IMR-90 (cell line): Measurements from ENCODE around the gene OR2T12. TPM values are rescaled to one million over a fixed set of nuclear protein-coding genes. Genes with fewer than 3 reads are reported as not detected.

Source experiments
- ATAC-seq: fragments of 200-7000 bp; cut with Tn5 transposase; 2 replicates; pipeline ENCODE4 v1.9.1; 2020; ENCODE audit warnings: low read depth, mild to moderate bottlenecking, moderate library complexity
- BruUV-seq: library from RNA; stranded (reverse); fragments of 400-500 nt; replicated peaks from 2 replicates; lab custom pipeline; 2021; lab: Mats Ljungman, UMichigan
- CTCF ChIA-PET: fragments of 300-600 bp; formaldehyde crosslinking; extraction: SDS; loops from one replicate; lab custom pipeline; 2021; ENCODE audit warnings: antibody characterized with exemption; lab: Yijun Ruan, JAX
- POLR2A ChIA-PET: fragments of 300-600 bp; sonication (Branson Sonifier 250); formaldehyde crosslinking; loops from one replicate; lab custom pipeline; 2022; ENCODE audit warnings: antibody characterized with exemption; ENCODE audit not compliant: unreplicated experiment; lab: Charles Lee
- DNase-seq: peaks from one replicate; pipeline ENCODE4 v3.0.0; 2013
- H2AFZ ChIP-seq: replicated peaks from 2 replicates; pipeline ENCODE3; 2013; ENCODE audit warnings: low read length, mild to moderate bottlenecking; ENCODE audit not compliant: poor library complexity
- H2AK5ac ChIP-seq: 2 replicates; pipeline ENCODE4 v1.6.1; 2013; ENCODE audit warnings: low read depth, low read length, inconsistent platforms
- H2AK9ac ChIP-seq: replicated peaks from 2 replicates; pipeline ENCODE3; 2013; ENCODE audit warnings: mild to moderate bottlenecking, low read depth, low read length, moderate library complexity; ENCODE audit not compliant: poor library complexity
- H2BK120ac ChIP-seq: 2 replicates; pipeline ENCODE4 v1.6.1; 2013; ENCODE audit warnings: low read depth, low read length, inconsistent platforms
- H2BK15ac ChIP-seq: 3 replicates; pipeline ENCODE4 v1.6.1; 2013; ENCODE audit warnings: low read depth, low read length, inconsistent platforms
- H2BK20ac ChIP-seq: 2 replicates; pipeline ENCODE4 v1.6.1; 2013; ENCODE audit warnings: low read depth, mild to moderate bottlenecking, inconsistent platforms, low read length, moderate library complexity
- H2BK5ac ChIP-seq: 2 replicates; pipeline ENCODE4 v1.6.1; 2013; ENCODE audit warnings: mild to moderate bottlenecking, low read depth, low read length, inconsistent platforms; ENCODE audit not compliant: poor library complexity, severe bottlenecking
- H3K14ac ChIP-seq: replicated peaks from 2 replicates; pipeline ENCODE4 v1.6.1; 2013; ENCODE audit warnings: low read depth, low read length, inconsistent platforms
- H3K18ac ChIP-seq: 2 replicates; pipeline ENCODE4 v1.6.1; 2013; ENCODE audit warnings: low read depth, low read length, control low read depth
- H3K23ac ChIP-seq: 2 replicates; pipeline ENCODE4 v1.6.1; 2013; ENCODE audit warnings: low read depth, low read length, inconsistent platforms
- H3K27ac ChIP-seq: 2 replicates; pipeline ENCODE4 v1.5.1; 2013; ENCODE audit warnings: mild to moderate bottlenecking, control low read depth, low read length; ENCODE audit not compliant: insufficient read depth
- H3K27me3 ChIP-seq: 2 replicates; pipeline ENCODE4 v1.6.1; 2013; ENCODE audit warnings: low read length; ENCODE audit not compliant: control insufficient read depth, insufficient read depth
- H3K36me3 ChIP-seq: 2 replicates; pipeline ENCODE4 v1.6.1; 2013; ENCODE audit warnings: low read length, mixed read lengths; ENCODE audit not compliant: control insufficient read depth, insufficient read depth
- H3K4ac ChIP-seq: 2 replicates; pipeline ENCODE4 v1.6.1; 2013; ENCODE audit warnings: low read depth, low read length, inconsistent platforms
- H3K4me1 ChIP-seq: 2 replicates; pipeline ENCODE4 v1.6.1; 2013; ENCODE audit warnings: low read length, mixed read lengths; ENCODE audit not compliant: control insufficient read depth, insufficient read depth
- H3K4me2 ChIP-seq: 2 replicates; pipeline ENCODE4 v1.6.1; 2013; ENCODE audit warnings: low read depth, mild to moderate bottlenecking, control low read depth, low read length, moderate library complexity
- H3K4me3 ChIP-seq: 2 replicates; pipeline ENCODE4 v1.5.1; 2013; ENCODE audit warnings: low read depth, mild to moderate bottlenecking, control low read depth, low read length, moderate library complexity; ENCODE audit not compliant: insufficient read depth
- H3K56ac ChIP-seq: 2 replicates; pipeline ENCODE4 v1.6.1; 2013; ENCODE audit warnings: low read length, inconsistent platforms; ENCODE audit not compliant: insufficient read depth; ENCODE audit errors: extremely low read depth
- H3K79me1 ChIP-seq, 2 experiments: 2 replicates each; pipeline ENCODE4 v1.6.1; 2013; ENCODE audit warnings: low read length in 2 of 2, inconsistent platforms in 1 of 2, low read depth in 1 of 2
- H3K9ac ChIP-seq: 2 replicates; pipeline ENCODE4 v1.6.1; 2013; ENCODE audit warnings: low read depth, low read length, control low read depth
- H3K9me1 ChIP-seq: 2 replicates; pipeline ENCODE4 v1.6.1; 2013; ENCODE audit warnings: low read length, inconsistent platforms; ENCODE audit not compliant: insufficient read depth
- H3K9me3 ChIP-seq: 2 replicates; pipeline ENCODE4 v1.6.1; 2013; ENCODE audit warnings: low read length; ENCODE audit not compliant: control insufficient read depth, insufficient read depth
- H4K20me1 ChIP-seq: 2 replicates; pipeline ENCODE4 v1.6.1; 2013; ENCODE audit warnings: low read length, inconsistent platforms; ENCODE audit not compliant: insufficient read depth
- H4K5ac ChIP-seq: 2 replicates; pipeline ENCODE4 v1.6.1; 2013; ENCODE audit warnings: mild to moderate bottlenecking, low read depth, low read length, control low read depth
- H4K8ac ChIP-seq, 2 experiments: 2 replicates each; pipeline ENCODE4 v1.6.1; 2013; ENCODE audit warnings: low read depth in 2 of 2, low read length in 2 of 2, control low read depth in 1 of 2, inconsistent platforms in 1 of 2
- H4K91ac ChIP-seq: 2 replicates; pipeline ENCODE4 v1.6.1; 2013; ENCODE audit warnings: low read depth, low read length, inconsistent platforms; ENCODE audit not compliant: insufficient read depth
- BHLHE40 ChIP-seq: fragments of 150-350 bp; IDR thresholded peaks from 2 replicates; pipeline ENCODE4 v1.6.1; 2016; ENCODE audit warnings: mild to moderate bottlenecking, low read depth, low read length
- CEBPB ChIP-seq: IDR thresholded peaks from 2 replicates; pipeline ENCODE4 v1.6.1; 2012; ENCODE audit warnings: low read depth, low read length, improper control_type of control experiment
- CHD1 ChIP-seq: IDR thresholded peaks from 2 replicates; pipeline ENCODE4 v1.6.1; 2012; ENCODE audit warnings: low read depth, low read length, improper control_type of control experiment
- CTCF ChIP-seq: conservative IDR thresholded peaks from 2 replicates; pipeline ENCODE4 v1.5.1; 2012; ENCODE audit warnings: mild to moderate bottlenecking, low read depth, low read length, improper control_type of control experiment
- FOS ChIP-seq: fragments of 150-350 bp; IDR thresholded peaks from 2 replicates; pipeline ENCODE4 v1.6.1; 2016; ENCODE audit warnings: low read depth, low read length
- MAFK ChIP-seq: IDR thresholded peaks from 2 replicates; pipeline ENCODE4 v1.6.1; 2012; ENCODE audit warnings: low read depth, low read length, improper control_type of control experiment
- MAZ ChIP-seq: IDR thresholded peaks from 2 replicates; pipeline ENCODE4 v1.6.1; 2012; ENCODE audit warnings: low read depth, mild to moderate bottlenecking, low read length, improper control_type of control experiment, moderate library complexity, borderline replicate concordance
- MXI1 ChIP-seq: IDR thresholded peaks from 2 replicates; pipeline ENCODE4 v1.6.1; 2012; ENCODE audit warnings: low read depth, mild to moderate bottlenecking, low read length, moderate library complexity, borderline replicate concordance
- NFE2L2 ChIP-seq: fragments of 150-350 bp; IDR thresholded peaks from 2 replicates; pipeline ENCODE4 v1.6.1; 2016; ENCODE audit warnings: low read depth, mild to moderate bottlenecking, low read length
- POLR2A ChIP-seq: IDR thresholded peaks from 2 replicates; pipeline ENCODE4 v1.6.1; 2012; ENCODE audit warnings: mild to moderate bottlenecking, low read depth, low read length
- RAD21 ChIP-seq: IDR thresholded peaks from 2 replicates; pipeline ENCODE4 v1.6.1; 2012; ENCODE audit warnings: low read length, improper control_type of control experiment
- RCOR1 ChIP-seq: IDR thresholded peaks from 2 replicates; pipeline ENCODE4 v1.6.1; 2012; ENCODE audit warnings: mild to moderate bottlenecking, low read length, improper control_type of control experiment; ENCODE audit not compliant: insufficient replicate concordance
- RFX5 ChIP-seq: IDR thresholded peaks from 2 replicates; pipeline ENCODE4 v1.8.0; 2012; ENCODE audit warnings: low read depth, mild to moderate bottlenecking, low read length, moderate library complexity
- SMC3 ChIP-seq: fragments of 150-350 bp; IDR thresholded peaks from 2 replicates; pipeline ENCODE4 v1.6.1; 2016; ENCODE audit warnings: low read depth, mild to moderate bottlenecking, antibody characterized with exemption, low read length, moderate library complexity
- USF2 ChIP-seq: fragments of 150-350 bp; IDR thresholded peaks from 2 replicates; pipeline ENCODE4 v1.6.1; 2017; ENCODE audit warnings: mild to moderate bottlenecking, antibody characterized with exemption, low read length, low read depth
- WGBS, 2 experiments: methylation state at CpG; one replicate each; pipeline versions ENCODE4 v1.1.5 to v1.1.7; 2013; ENCODE audit warnings: missing lambda C conversion rate in 2 of 2; ENCODE audit not compliant: insufficient read length in 1 of 2; ENCODE audit errors: extremely low coverage in 2 of 2; 5-methylcytosine and 5-hydroxymethylcytosine counted together
- dilution Hi-C: fragments of 300-500 bp; cut with HindIII; formaldehyde crosslinking; loops from one replicate; pipeline ENCODE4 v1.14.3; 2018; ENCODE audit warnings: low sequenced_read_pairs; ENCODE audit not compliant: unreplicated experiment
- in situ Hi-C: fragments of 300-500 bp; cut with MboI; formaldehyde crosslinking; loops from 3 replicates; pipeline ENCODE4 v1.14.3; 2019; ENCODE audit warnings: low sequenced_read_pairs, inconsistent platforms, mixed read lengths
- intact Hi-C: fragments of 100-400 bp; cut with micrococcal nuclease; formaldehyde crosslinking; loops from 2 replicates; pipeline ENCODE4 v1.10.0; 2022
- polyA plus RNA-seq, 3 experiments: library from polyadenylated mRNA; depleted of rRNA; stranded (reverse); fragments of >200 nt; gene quantifications; 2 replicates each; pipeline ENCODE4 v1.2.3, GENCODE V29; 2012; ENCODE audit warnings: low replicate concordance in 1 of 3
- total RNA-seq: library from RNA; depleted of rRNA; stranded (reverse); fragments of >200 nt; gene quantifications from 2 replicates; pipeline ENCODE4 v1.2.3, GENCODE V29; 2012

The OR2T12 gene
- total and polyA plus RNA-seq, 2 of the 4 experiments (the other 2 are of a cell fraction): not detected

- TF ChIP-seq NFE2L2: no peak
Observed at GRCh38 chr1:248303324-248303723, at the start of gene OR2T12 (continued).

GRCh38 chr1:248348475-248348874, 45.3 kb upstream of the OR2T12 start, which contains the start of gene OR14C36:
Gene OR14C36, plus strand, starts transcription at chr1:248348775. Its CDS starts 0 bp downstream, at chr1:248348775.
- no peak within 1 kb of the TSS for H3K4me3 ChIP-seq
- H2AK5ac ChIP-seq: no peak within 1 kb of the TSS
- H4K20me1 ChIP-seq: no peaks in the 10 kb centered on the region
- POLR2A ChIA-PET: no interaction called here
- no peak within 1 kb of the TSS for H3K18ac ChIP-seq
- no peak within 1 kb of the TSS for H2AK9ac ChIP-seq
- no peak for TF ChIP-seq CEBPB
- no peak for TF ChIP-seq RFX5
- no peak for TF ChIP-seq MAFK
- TF ChIP-seq CTCF: no peak
- TF ChIP-seq MXI1: no peak
- TF ChIP-seq RAD21: no peak
- no peak for TF ChIP-seq BHLHE40
- no peak for TF ChIP-seq CHD1
- no peak for TF ChIP-seq SMC3
- TF ChIP-seq USF2: no peak
- TF ChIP-seq FOS: no peak
- TF ChIP-seq RCOR1: no peak
- TF ChIP-seq MAZ: no peak
- TF ChIP-seq POLR2A: no peak
- TF ChIP-seq NFE2L2: no peak
- no peak within 1 kb of the TSS for H3K9ac ChIP-seq
- peaks cover 9% of the 10 kb centered on the region for H3K9me3 ChIP-seq
- no peak within 1 kb of the TSS for H2BK20ac ChIP-seq
- H3K27me3 ChIP-seq: no peaks in the 10 kb centered on the region
- H4K5ac ChIP-seq: no peak within 1 kb of the TSS
- H3K27ac ChIP-seq: no peak within 1 kb of the TSS
- no TSS peak for BruUV-seq
- H3K56ac ChIP-seq: no peak within 1 kb of the TSS
- ATAC-seq (no peak), DNase-seq (no peak)
- no peaks in the 10 kb centered on the region for H3K9me1 ChIP-seq
- dilution Hi-C loops (no loop called here), intact Hi-C loops (no loop called here), in situ Hi-C loops (no loop called here)
- no peak within 1 kb of the TSS for H3K23ac ChIP-seq
- no peak within 1 kb of the TSS for H2BK15ac ChIP-seq
- H2AFZ ChIP-seq: no peak within 1 kb of the TSS
- H3K14ac ChIP-seq: no peak within 1 kb of the TSS
- H4K91ac ChIP-seq: no peak within 1 kb of the TSS
- H3K79me1 ChIP-seq: no peaks in the 10 kb centered on the region
- no peaks in the 10 kb centered on the region for H3K36me3 ChIP-seq
- H3K4ac ChIP-seq: no peak within 1 kb of the TSS
- no peak within 1 kb of the TSS for H2BK120ac ChIP-seq
- H4K8ac ChIP-seq: no peak within 1 kb of the TSS
- CTCF ChIA-PET: no interaction called here
- no peak within 1 kb of the TSS for H2BK5ac ChIP-seq
- WGBS, 2 experiments: no CpG with 5 or more reads among the region's 4 CpGs
- H3K4me1 ChIP-seq: no peaks in the 10 kb centered on the region
- H3K4me2 ChIP-seq: no peak within 1 kb of the TSS
